ENCODE results near the gene TUBA1C. TPM values are rescaled to one million over a fixed set of nuclear protein-coding genes. Genes with fewer than 3 reads are reported as not detected.

TUBA1C gene
- total RNA-seq, 2 experiments from 2014 or later, result 23.4 to 28.9 TPM

Other genes starting within 250 kb of the TUBA1C start
- gene PRKAG1, start 246.3 kb upstream of the TUBA1C start, total RNA-seq, result 10 to 100 TPM; 34.6 to 38.2 TPM
- gene KMT2D, start 204.3 kb upstream of the TUBA1C start, total RNA-seq, result 100 to 1,000 TPM; 107 to 110 TPM
- 1 to 10 TPM; 5.1 to 6.0 TPM for gene RHEBL1, start 195.1 kb upstream of the TUBA1C start, total RNA-seq
- 1 to 10 TPM in 1 of 2 experiments, under 1 TPM in 1; 0.71 to 1.1 TPM for gene DHH, start 170.3 kb upstream of the TUBA1C start, total RNA-seq
- gene LMBR1L, start 154.2 kb upstream of the TUBA1C start, total RNA-seq, result 100 to 1,000 TPM; 401 to 418 TPM
- 100 to 1,000 TPM; 116 to 120 TPM for gene TUBA1B, start 133.7 kb upstream of the TUBA1C start, total RNA-seq
- gene TUBA1A, start 76.0 kb upstream of the TUBA1C start, total RNA-seq, result 100 to 1,000 TPM; 295 to 305 TPM
- gene PRPH, start 30.1 kb downstream of the TUBA1C start, total RNA-seq, result under 1 TPM in 1 of 2 experiments, not detected in 1; 0.56 TPM
- gene TROAP, start 58.2 kb downstream of the TUBA1C start, total RNA-seq, result under 1 TPM; 0.30 to 0.31 TPM
- gene C1QL4, start 72.1 kb downstream of the TUBA1C start, total RNA-seq, result not detected
- gene DNAJC22, start 81.8 kb downstream of the TUBA1C start, total RNA-seq, result not detected
- gene SPATS2, start 102.4 kb downstream of the TUBA1C start, total RNA-seq, result 1 to 10 TPM; 6.1 to 6.4 TPM